Measurements from ENCODE around the gene PRELP.

DNA sequence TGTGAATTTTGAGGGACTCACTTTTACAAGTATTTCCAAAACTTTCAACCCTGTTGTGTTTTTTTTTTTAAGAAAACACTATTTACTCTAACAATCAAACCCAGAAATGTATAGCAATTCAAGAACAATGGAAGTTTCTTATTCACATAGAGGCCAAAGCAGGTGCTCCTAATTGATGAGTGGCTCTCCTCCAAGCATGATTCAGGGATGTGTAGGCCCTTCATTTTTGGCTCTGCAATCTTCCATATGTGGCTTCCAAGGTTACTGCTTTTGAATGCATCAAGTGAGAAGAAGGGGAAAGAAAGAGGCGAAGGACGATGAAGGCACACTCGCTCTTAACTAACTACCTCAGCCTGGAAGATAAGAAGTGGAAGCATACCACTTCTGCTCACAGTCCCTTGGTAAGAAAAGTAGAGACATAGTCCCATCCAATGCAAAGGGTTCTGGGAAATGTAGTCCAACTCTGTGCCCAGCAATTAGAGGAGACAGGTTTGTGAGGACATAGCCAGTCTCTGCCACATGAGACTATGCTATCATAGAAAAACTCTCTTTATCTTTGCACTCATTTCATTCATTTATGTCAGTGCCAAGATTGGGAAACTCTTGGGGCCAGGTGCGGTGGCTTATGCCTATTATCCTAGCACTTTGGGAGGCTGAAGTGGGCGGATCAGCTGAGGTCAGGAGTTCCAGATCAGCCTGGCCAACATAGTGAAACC lies 64.4 kb downstream of the PRELP start:
- TF ChIP-seq JUND (IDR thresholded peaks at IDR 0.05; ENCODE audit: low read length) (no peak), CTCF (IDR thresholded peaks at IDR 0.05; ENCODE audit: control extremely low read depth in 1 of 3, insufficient read depth in 1 of 3, low read depth in 1 of 3, low read length in 3 of 3) (no peak), CHD1 (IDR thresholded peaks at IDR 0.05; ENCODE audit: low read depth, low read length) (no peak), POLR2A (IDR thresholded peaks at IDR 0.05; ENCODE audit: control extremely low read depth in 1 of 2, low read depth in 2 of 2, low read length in 2 of 2) (no peak), EP300 (IDR thresholded peaks at IDR 0.05; ENCODE audit: borderline replicate concordance in 1 of 2, low read depth in 2 of 2, low read length in 2 of 2) (no peak), SP2 (IDR thresholded peaks at IDR 0.05; ENCODE audit: low read length) (no peak), MAFK (IDR thresholded peaks at IDR 0.05; ENCODE audit: low read depth, low read length) (no peak), RAD21 (IDR thresholded peaks at IDR 0.05 in 1 of 2, conservative IDR thresholded peaks at IDR 0.05 in 1 of 2; ENCODE audit: low read depth in 2 of 2, low read length in 2 of 2) (no peak), TEAD4 (IDR thresholded peaks at IDR 0.05; ENCODE audit: low read depth, low read length) (no peak)
